ENCODE measurements around the gene TRAF3.
"Not testable (repeated sequence)": the region's sequence is repeated elsewhere in the genome, so short reads cannot be mapped to it uniquely, and the experiment has no call there.

TRAF3 gene

DNA sequence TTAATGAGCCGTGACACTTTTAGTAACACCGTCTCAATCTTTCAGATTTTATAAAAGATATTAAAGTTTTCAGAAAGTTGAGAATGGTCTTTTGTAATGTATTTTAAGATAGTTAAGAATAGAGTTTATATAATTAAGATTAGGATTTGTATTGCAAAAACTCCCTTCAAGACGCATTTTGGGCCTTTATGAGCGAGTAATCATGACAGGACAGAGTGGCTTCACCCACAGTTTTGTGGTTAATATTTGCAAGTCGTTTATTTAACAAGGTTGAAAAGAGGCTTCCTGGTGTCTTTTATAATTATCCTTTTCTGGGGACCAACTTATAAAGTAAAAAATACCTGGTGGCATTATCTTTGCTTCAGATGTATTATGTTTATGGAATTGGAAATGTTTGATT is 44.0 kb downstream of the TRAF3 start:
- no peaks in the 10 kb centered on the region for H3K9me3 ChIP-seq (ENCODE audit: control insufficient read depth, low read length)
- no peaks in the 10 kb centered on the region for H3K27me3 ChIP-seq (ENCODE audit: control insufficient read depth, insufficient read depth, low read length)
- H3K4me3 ChIP-seq (ENCODE audit: low read length) = no peak overlapping the region
- H3K4me1 ChIP-seq (ENCODE audit: control insufficient read depth, insufficient read depth, low read length) = peaks cover 5% of the 10 kb centered on the region
- no peaks in the 10 kb centered on the region for H3K36me3 ChIP-seq (ENCODE audit: control insufficient read depth, insufficient read depth, low read length)
- H3K9ac ChIP-seq (ENCODE audit: low read length) = no peak overlapping the region

DNA sequence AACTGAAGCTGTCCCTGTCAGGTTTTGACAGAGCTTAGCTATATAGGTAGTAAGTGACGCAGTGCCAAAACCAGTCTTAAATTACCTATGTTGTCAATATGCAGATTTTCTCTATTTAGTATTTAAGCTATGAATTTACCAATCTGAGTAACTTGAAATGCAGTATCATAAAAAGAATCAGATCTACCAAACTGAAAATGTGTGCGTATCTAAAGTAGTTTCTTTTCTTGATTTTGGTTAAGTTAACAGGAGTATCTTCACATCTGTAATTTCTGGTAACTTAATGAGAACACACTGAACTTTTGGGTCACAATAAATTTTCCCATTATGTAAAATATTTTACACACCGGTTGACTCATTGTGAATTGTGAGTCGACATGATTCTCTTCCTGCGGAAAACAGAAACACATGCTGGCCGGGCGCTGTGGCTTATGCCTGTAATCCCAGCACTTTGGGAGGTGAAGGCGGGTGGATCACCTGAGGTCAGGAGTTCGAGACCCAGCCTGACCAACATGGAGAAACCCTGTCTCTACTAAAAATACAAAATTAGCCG is 45.1 kb downstream of the TRAF3 start:
- peaks cover 5% of the 10 kb centered on the region for H3K4me1 ChIP-seq (ENCODE audit: control insufficient read depth, insufficient read depth, low read length)
- H3K36me3 ChIP-seq (ENCODE audit: control insufficient read depth, insufficient read depth, low read length) = no peaks in the 10 kb centered on the region
- H3K27me3 ChIP-seq (ENCODE audit: control insufficient read depth, insufficient read depth, low read length) = no peaks in the 10 kb centered on the region
- H3K9ac ChIP-seq (ENCODE audit: low read length) = no peak overlapping the region
- no peak overlapping the region for H3K4me3 ChIP-seq (ENCODE audit: low read length)
- no peaks in the 10 kb centered on the region for H3K9me3 ChIP-seq (ENCODE audit: control insufficient read depth, low read length)

DNA sequence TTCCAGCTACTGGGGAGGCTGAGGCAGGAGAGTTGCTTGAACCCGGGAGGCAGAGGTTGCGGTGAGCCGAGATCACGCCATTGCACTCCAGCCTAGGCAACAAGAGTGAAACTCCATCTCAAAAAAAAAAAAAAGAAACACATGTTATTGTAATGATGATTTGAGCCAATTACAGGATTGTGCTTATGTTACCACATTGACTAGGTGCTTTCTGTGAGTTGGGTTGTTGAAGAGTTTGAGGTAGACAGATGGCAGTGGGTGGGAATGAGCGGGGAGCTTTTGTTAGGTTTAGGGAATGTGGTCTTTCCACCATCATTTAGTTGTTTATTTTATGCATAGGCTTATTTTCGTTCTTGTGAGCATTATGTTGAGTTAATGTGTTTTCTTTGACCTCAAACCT is 45.6 kb downstream of the TRAF3 start:
- H3K36me3 ChIP-seq (ENCODE audit: control insufficient read depth, insufficient read depth, low read length); H3K9ac ChIP-seq (ENCODE audit: low read length); H3K4me3 ChIP-seq (ENCODE audit: low read length); H3K9me3 ChIP-seq (ENCODE audit: control insufficient read depth, low read length); H3K27me3 ChIP-seq (ENCODE audit: control insufficient read depth, insufficient read depth, low read length); H3K4me1 ChIP-seq (ENCODE audit: control insufficient read depth, insufficient read depth, low read length): not testable (repeated sequence)

DNA sequence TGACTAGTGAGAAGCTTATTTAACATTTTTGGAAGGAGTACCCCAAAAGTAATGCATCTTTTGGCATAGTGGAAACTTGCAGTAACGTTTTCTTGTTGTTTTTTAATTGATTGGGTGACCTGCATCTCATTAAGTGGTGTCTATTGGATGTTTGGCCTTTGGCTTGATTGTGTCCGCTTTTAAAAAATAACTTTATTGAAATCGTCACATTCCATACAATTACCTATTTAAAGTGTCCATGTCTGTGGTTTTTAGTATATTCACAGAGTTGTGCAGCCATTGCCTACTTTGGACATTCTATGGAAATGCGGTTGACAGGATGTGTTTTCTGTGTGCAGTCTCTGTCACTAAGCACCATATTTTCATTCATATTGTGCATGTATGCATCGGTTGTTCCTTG is 46.3 kb downstream of the TRAF3 start:
- no peaks in the 10 kb centered on the region for H3K27me3 ChIP-seq (ENCODE audit: control insufficient read depth, insufficient read depth, low read length)
- no peak overlapping the region for H3K9ac ChIP-seq (ENCODE audit: low read length)
- no peaks in the 10 kb centered on the region for H3K4me1 ChIP-seq (ENCODE audit: control insufficient read depth, insufficient read depth, low read length)
- H3K4me3 ChIP-seq (ENCODE audit: low read length) = no peak overlapping the region
- H3K36me3 ChIP-seq (ENCODE audit: control insufficient read depth, insufficient read depth, low read length) = no peaks in the 10 kb centered on the region
- no peaks in the 10 kb centered on the region for H3K9me3 ChIP-seq (ENCODE audit: control insufficient read depth, low read length)

DNA sequence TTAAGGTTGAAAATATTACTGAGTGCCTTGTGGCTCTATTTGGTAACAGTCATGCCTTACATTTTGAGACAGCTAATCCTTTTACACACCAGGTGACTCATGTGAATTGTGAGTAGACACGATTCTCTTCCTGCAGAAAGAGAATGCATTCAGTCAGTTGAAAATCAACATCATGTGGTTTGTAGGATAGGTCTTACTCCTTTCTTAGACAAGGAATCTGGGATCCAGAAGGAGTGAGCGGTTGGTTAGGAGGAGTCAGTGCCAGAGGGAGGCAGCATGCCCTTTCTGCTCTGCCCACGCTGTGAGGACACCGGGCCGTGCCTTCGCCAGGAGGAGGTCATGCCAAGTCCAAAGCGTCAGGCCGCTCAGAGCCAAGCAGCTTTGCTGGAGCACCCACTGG is 47.6 kb downstream of the TRAF3 start:
- H3K9me3 ChIP-seq (ENCODE audit: control insufficient read depth, low read length) = no peaks in the 10 kb centered on the region
- no peak overlapping the region for H3K9ac ChIP-seq (ENCODE audit: low read length)
- no peak overlapping the region for H3K4me3 ChIP-seq (ENCODE audit: low read length)
- H3K36me3 ChIP-seq (ENCODE audit: control insufficient read depth, insufficient read depth, low read length) = no peaks in the 10 kb centered on the region
- H3K27me3 ChIP-seq (ENCODE audit: control insufficient read depth, insufficient read depth, low read length) = no peaks in the 10 kb centered on the region
- no peaks in the 10 kb centered on the region for H3K4me1 ChIP-seq (ENCODE audit: control insufficient read depth, insufficient read depth, low read length)

DNA sequence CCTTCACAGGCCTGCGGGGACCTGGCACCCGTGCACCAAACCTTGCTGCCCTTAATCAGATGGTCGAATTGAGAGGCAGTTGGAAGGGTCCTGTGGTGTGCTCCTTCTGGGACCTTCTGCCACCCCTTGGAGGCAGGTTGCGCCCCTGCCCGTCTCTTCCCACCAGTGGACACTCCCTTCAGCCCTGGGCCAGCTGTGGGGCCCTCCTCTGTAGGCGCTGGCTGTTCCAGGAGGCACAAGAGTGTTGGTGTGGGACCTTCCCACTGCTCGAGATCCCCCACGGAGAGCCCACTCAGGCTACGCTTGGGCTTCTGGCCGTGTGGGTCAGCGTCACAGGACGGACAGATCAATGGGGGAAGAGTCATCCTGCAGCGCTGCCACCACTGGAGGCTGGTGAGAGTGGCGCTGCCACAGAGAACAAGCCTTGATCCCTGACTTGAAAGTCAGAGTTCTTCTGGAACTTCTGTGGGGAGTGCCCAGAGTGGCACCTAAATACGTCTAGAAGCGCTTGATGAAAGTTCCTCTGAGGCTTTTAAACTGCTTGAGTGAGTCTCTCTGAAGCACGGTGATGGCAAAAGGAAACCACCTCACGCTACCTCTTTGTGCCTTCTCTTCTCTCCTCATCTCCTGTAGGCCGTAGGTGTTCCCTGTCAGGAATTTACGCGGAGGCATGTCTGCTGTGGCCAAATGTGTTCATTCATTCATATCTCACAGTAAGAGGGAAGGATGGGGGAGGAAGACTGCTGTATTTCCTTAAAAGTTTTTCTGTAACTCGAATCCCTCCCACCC is 48.3 kb downstream of the TRAF3 start:
- Histone ChIP-seq H3K36me3 (ENCODE audit: control insufficient read depth, insufficient read depth, low read length) (no peaks in the 10 kb centered on the region), H3K4me1 (ENCODE audit: control insufficient read depth, insufficient read depth, low read length) (no peaks in the 10 kb centered on the region), H3K4me3 (ENCODE audit: low read length) (no peak overlapping the region), H3K9me3 (ENCODE audit: control insufficient read depth, low read length) (no peaks in the 10 kb centered on the region), H3K9ac (ENCODE audit: low read length) (no peak overlapping the region), H3K27me3 (ENCODE audit: control insufficient read depth, insufficient read depth, low read length) (no peaks in the 10 kb centered on the region)

DNA sequence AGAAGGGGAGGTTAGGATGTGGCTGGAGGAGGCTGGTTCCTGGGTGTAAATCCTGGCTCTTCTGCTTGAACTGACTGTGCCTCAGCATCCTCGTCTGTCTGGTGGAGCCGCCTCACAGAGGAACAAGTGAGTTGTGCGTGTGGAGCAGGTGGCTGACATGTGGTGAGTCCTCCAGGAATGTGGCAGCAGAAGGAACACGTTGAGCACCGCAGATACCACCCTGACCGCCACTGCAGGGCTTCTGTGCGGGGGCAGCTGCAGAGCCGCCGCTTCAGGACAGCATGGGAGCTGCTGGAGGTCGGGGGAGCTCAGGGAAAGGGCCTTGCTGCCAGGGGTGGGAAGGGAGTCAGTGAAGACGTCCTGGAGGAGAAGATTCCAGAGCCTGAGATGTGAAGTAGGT is 48.9 kb downstream of the TRAF3 start:
- no peaks in the 10 kb centered on the region for H3K9me3 ChIP-seq (ENCODE audit: control insufficient read depth, low read length)
- H3K4me1 ChIP-seq (ENCODE audit: control insufficient read depth, insufficient read depth, low read length) = no peaks in the 10 kb centered on the region
- H3K4me3 ChIP-seq (ENCODE audit: low read length) = no peak overlapping the region
- no peaks in the 10 kb centered on the region for H3K27me3 ChIP-seq (ENCODE audit: control insufficient read depth, insufficient read depth, low read length)
- no peaks in the 10 kb centered on the region for H3K36me3 ChIP-seq (ENCODE audit: control insufficient read depth, insufficient read depth, low read length)
- H3K9ac ChIP-seq (ENCODE audit: low read length) = no peak overlapping the region

DNA sequence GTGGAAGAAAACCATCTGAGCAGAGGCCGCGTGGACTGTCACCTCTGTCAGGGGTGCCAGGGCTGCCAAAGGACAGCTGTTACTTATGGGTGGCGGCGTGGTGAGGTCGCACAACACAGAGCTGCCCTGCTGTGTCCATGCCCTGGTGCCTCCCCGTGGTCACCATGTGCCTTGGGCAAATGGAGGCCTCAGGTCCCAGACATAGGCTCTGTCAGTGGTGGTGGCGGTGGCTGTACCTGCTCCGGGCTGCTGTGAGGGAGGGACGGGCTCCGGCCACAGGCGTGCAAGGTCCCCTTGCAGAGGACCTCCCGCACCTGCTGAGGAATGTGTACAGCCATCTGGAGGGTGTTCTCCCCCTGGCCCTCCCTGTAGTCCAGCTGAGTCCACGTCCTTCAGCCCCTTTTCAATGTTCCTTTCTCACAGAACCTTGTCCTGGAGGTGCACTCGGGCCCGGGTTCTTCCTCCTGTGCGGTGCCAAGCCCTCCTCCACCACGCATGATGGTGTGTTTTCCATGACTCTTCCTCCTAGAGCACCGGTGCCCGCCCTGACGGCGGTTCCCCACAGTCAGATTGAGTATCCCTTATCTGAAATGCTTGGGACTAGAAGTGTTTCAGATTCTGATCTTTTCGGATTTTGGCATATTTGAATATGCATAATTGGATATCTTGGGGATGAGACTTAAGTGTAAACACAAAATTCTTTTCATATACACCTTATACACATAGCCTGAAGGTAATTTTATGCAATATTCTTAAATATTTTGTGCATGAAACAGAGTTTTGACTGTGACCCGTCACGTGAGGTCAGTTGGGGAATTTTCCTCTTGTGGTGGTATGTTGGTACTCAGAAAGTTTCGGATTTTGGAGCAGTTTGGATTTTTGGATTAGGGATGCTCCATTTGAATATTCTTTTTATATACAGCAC is 49.8 kb downstream of the TRAF3 start:
- no peaks in the 10 kb centered on the region for H3K4me1 ChIP-seq (ENCODE audit: control insufficient read depth, insufficient read depth, low read length)
- no peak overlapping the region for H3K4me3 ChIP-seq (ENCODE audit: low read length)
- H3K36me3 ChIP-seq (ENCODE audit: control insufficient read depth, insufficient read depth, low read length) = no peaks in the 10 kb centered on the region
- no peaks in the 10 kb centered on the region for H3K27me3 ChIP-seq (ENCODE audit: control insufficient read depth, insufficient read depth, low read length)
- H3K9ac ChIP-seq (ENCODE audit: low read length) = no peak overlapping the region
- H3K9me3 ChIP-seq (ENCODE audit: control insufficient read depth, low read length) = no peaks in the 10 kb centered on the region

DNA sequence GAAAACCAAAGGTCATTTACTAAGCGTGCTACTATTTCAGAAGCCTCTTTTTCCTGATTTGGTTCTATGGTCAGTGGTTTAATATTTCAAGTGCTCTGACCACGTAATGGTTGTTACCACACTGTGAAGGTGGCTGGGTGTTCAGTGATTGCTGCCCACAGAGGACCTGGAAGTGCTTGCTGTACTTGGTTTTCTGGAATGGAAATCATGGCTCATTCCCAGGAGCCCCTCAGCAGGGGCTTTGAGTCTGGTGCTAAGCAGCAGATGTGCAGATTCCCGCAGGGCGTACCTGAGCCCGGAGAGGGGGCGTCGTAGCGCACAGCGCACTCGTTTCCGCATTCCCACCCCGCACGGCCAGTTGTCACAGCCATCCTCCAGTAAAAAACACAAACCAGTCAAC is 50.5 kb downstream of the TRAF3 start:
- Histone ChIP-seq H3K36me3 (ENCODE audit: control insufficient read depth, insufficient read depth, low read length) (no peaks in the 10 kb centered on the region), H3K4me1 (ENCODE audit: control insufficient read depth, insufficient read depth, low read length) (no peaks in the 10 kb centered on the region), H3K9ac (ENCODE audit: low read length) (no peak overlapping the region), H3K9me3 (ENCODE audit: control insufficient read depth, low read length) (no peaks in the 10 kb centered on the region), H3K4me3 (ENCODE audit: low read length) (no peak overlapping the region), H3K27me3 (ENCODE audit: control insufficient read depth, insufficient read depth, low read length) (no peaks in the 10 kb centered on the region)

DNA sequence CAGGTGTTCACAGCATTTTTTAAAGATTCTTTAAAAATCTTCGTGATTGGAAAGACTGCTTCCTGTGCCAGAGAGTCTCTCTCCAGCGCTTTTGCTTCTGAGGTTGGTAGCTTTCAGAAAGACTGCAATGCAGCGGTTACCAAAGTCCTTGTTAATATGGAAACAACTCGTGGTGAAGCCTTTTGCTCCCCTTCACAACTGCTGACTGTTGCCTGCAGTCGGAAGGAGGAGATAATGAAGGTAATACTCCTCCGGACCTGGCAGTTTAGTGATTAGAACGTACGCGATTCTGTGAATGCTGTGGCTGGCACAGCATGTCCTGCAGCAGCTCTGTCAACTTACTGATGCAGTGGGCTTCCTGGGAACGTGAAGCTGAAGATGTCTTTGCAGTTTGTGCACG is 50.9 kb downstream of the TRAF3 start:
- Histone ChIP-seq H3K36me3 (ENCODE audit: control insufficient read depth, insufficient read depth, low read length) (no peaks in the 10 kb centered on the region), H3K27me3 (ENCODE audit: control insufficient read depth, insufficient read depth, low read length) (no peaks in the 10 kb centered on the region), H3K4me3 (ENCODE audit: low read length) (no peak overlapping the region), H3K9me3 (ENCODE audit: control insufficient read depth, low read length) (no peaks in the 10 kb centered on the region), H3K4me1 (ENCODE audit: control insufficient read depth, insufficient read depth, low read length) (no peaks in the 10 kb centered on the region), H3K9ac (ENCODE audit: low read length) (no peak overlapping the region)

DNA sequence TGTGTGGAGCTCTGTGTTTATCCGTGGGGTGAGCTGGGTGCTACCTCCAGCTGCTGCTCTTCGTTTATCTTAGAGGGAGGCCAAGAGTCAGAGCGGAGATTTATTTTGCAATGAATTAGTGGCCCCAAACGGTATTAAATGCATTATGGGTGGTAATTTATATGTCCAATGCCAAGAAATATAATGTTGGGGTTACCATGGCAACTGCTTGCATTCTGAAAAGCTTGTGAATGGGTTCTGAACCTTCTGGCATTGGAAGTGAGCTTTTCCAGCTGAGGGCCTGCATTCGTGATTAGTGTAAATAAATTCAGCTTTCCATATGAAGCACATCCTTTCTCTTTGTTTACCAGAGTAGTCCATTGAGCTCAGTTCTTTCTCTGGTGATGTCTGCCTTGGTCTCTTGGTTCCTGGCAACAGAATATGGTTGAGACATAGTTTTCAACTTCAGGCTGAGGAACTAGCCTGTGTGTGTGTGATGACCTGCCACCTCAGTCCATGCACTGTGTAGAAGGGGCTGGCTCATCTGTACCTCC is 51.8 kb downstream of the TRAF3 start:
- Histone ChIP-seq H3K9ac (ENCODE audit: low read length) (no peak overlapping the region), H3K4me1 (ENCODE audit: control insufficient read depth, insufficient read depth, low read length) (no peaks in the 10 kb centered on the region), H3K4me3 (ENCODE audit: low read length) (no peak overlapping the region), H3K27me3 (ENCODE audit: control insufficient read depth, insufficient read depth, low read length) (no peaks in the 10 kb centered on the region), H3K9me3 (ENCODE audit: control insufficient read depth, low read length) (no peaks in the 10 kb centered on the region), H3K36me3 (ENCODE audit: control insufficient read depth, insufficient read depth, low read length) (no peaks in the 10 kb centered on the region)

DNA sequence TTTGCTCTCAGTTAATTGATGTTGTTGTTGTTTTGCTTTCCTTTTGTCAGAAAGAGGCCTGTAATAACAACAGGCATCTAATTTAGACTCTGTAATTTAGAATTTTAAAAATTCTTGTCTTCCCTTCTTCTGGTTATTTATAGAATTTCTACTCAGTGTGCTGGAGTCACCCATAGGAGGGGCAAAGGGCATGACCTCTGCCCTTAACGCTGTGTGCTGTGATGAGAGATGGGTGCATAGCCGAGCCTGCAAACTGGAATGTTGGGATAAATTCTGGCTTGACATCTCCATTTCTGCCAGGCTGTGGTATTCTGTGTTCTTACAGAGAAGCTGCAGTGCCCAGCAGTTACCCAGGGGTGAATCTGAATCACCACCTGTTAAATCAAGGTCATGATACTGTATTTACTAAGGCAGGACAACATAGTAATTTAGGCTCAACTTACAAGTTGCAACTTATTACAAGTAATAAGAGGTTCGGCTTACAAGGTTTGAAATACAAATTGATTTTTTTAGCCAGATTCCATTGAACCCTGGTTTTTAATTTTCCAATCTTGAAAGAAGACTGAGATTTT is 53.3 kb downstream of the TRAF3 start:
- Histone ChIP-seq H3K9ac (ENCODE audit: low read length) (no peak overlapping the region), H3K9me3 (ENCODE audit: control insufficient read depth, low read length) (no peaks in the 10 kb centered on the region), H3K36me3 (ENCODE audit: control insufficient read depth, insufficient read depth, low read length) (no peaks in the 10 kb centered on the region), H3K4me1 (ENCODE audit: control insufficient read depth, insufficient read depth, low read length) (no peaks in the 10 kb centered on the region), H3K27me3 (ENCODE audit: control insufficient read depth, insufficient read depth, low read length) (no peaks in the 10 kb centered on the region), H3K4me3 (ENCODE audit: low read length) (no peak overlapping the region)
